Measurements from ENCODE around the gene CDC42EP2.

DNA sequence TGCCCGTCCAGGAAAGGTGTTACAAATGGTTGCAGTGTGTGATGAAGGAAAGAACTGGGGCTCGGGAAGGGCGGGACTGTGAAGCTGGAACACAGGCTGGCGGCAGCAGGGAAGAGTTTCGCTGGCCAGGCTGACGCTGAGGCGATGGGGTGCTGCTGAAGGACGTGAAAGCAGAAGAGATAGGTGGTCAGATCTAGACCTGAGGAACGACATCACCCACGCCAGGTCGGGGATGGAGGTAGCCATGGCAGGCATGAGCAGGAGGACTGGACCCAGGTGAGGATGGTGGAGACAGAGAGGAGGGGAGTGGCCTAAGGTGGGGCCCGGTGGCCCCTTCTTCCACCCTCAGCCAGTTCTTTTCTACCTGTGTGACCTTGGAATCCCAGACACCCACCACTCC, 9.1 kb downstream of the CDC42EP2 start:
- TF ChIP-seq, protein P1, sequence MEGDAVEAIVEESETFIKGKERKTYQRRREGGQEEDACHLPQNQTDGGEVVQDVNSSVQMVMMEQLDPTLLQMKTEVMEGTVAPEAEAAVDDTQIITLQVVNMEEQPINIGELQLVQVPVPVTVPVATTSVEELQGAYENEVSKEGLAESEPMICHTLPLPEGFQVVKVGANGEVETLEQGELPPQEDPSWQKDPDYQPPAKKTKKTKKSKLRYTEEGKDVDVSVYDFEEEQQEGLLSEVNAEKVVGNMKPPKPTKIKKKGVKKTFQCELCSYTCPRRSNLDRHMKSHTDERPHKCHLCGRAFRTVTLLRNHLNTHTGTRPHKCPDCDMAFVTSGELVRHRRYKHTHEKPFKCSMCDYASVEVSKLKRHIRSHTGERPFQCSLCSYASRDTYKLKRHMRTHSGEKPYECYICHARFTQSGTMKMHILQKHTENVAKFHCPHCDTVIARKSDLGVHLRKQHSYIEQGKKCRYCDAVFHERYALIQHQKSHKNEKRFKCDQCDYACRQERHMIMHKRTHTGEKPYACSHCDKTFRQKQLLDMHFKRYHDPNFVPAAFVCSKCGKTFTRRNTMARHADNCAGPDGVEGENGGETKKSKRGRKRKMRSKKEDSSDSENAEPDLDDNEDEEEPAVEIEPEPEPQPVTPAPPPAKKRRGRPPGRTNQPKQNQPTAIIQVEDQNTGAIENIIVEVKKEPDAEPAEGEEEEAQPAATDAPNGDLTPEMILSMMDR (IDR thresholded peaks at IDR 0.05) = no peak
- TF ChIP-seq RFX5 (IDR thresholded peaks at IDR 0.05; ENCODE audit: low read length) (no peak), EZH2phosphoT487 (IDR thresholded peaks at IDR 0.05; ENCODE audit: borderline replicate concordance, low read depth) (no peak)
